ENCODE results near the gene NPR1.

Gene NPR1

GRCh38 chr1:153687346-153688125 is 9.0 kb downstream of the NPR1 start:
- TF ChIP-seq, protein P1, sequence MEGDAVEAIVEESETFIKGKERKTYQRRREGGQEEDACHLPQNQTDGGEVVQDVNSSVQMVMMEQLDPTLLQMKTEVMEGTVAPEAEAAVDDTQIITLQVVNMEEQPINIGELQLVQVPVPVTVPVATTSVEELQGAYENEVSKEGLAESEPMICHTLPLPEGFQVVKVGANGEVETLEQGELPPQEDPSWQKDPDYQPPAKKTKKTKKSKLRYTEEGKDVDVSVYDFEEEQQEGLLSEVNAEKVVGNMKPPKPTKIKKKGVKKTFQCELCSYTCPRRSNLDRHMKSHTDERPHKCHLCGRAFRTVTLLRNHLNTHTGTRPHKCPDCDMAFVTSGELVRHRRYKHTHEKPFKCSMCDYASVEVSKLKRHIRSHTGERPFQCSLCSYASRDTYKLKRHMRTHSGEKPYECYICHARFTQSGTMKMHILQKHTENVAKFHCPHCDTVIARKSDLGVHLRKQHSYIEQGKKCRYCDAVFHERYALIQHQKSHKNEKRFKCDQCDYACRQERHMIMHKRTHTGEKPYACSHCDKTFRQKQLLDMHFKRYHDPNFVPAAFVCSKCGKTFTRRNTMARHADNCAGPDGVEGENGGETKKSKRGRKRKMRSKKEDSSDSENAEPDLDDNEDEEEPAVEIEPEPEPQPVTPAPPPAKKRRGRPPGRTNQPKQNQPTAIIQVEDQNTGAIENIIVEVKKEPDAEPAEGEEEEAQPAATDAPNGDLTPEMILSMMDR (IDR thresholded peaks at IDR 0.05; ENCODE audit: control insufficient read depth, extremely low read depth, insufficient read depth), result no peak
- DNase-seq (ENCODE audit: low read depth), result no peak
- H3K4me3 ChIP-seq (ENCODE audit: low read depth, low read length), result no peak overlapping the region

- H3K4me3 ChIP-seq (ENCODE audit: low read depth, low read length), result no peak overlapping the region
- TF ChIP-seq, protein P1 (IDR thresholded peaks at IDR 0.05; ENCODE audit: control insufficient read depth, extremely low read depth, insufficient read depth), result no peak
- DNase-seq (ENCODE audit: low read depth), result no peak
These were observed 9.8 kb downstream of the NPR1 start for GRCh38 chr1:153688276-153688675.

- no peak overlapping the region for H3K4me3 ChIP-seq (ENCODE audit: low read depth, low read length)
- no peak for DNase-seq (ENCODE audit: low read depth)
- TF ChIP-seq, protein P1 (IDR thresholded peaks at IDR 0.05; ENCODE audit: control insufficient read depth, extremely low read depth, insufficient read depth), result no peak
These were observed 10.3 kb downstream of the NPR1 start for GRCh38 chr1:153688736-153689328.

GRCh38 chr1:153693466-153693865 is 15.0 kb downstream of the NPR1 start:
- no peak for DNase-seq (ENCODE audit: low read depth)
- H3K4me3 ChIP-seq (ENCODE audit: low read depth, low read length), result no peak overlapping the region
- TF ChIP-seq, protein P1 (IDR thresholded peaks at IDR 0.05; ENCODE audit: control insufficient read depth, extremely low read depth, insufficient read depth), result no peak

GRCh38 chr1:153696741-153697140 is 18.3 kb downstream of the NPR1 start:
- H3K4me3 ChIP-seq (ENCODE audit: low read depth, low read length), result no peak overlapping the region
- TF ChIP-seq, protein P1 (IDR thresholded peaks at IDR 0.05; ENCODE audit: control insufficient read depth, extremely low read depth, insufficient read depth), result no peak
- DNase-seq (ENCODE audit: low read depth), result no peak

GRCh38 chr1:153697191-153698019 is 18.9 kb downstream of the NPR1 start:
- TF ChIP-seq, protein P1 (IDR thresholded peaks at IDR 0.05; ENCODE audit: control insufficient read depth, extremely low read depth, insufficient read depth), result no peak
- no peak overlapping the region for H3K4me3 ChIP-seq (ENCODE audit: low read depth, low read length)
- DNase-seq (ENCODE audit: low read depth), result no peak
